HL-60 (cell line): Measurements from ENCODE around the gene VAT1L.

Source experiments
- DNase-seq, 2 experiments: peaks; one replicate each; pipeline ENCODE4 v3.0.0-alpha.2; 2010 to 2020; ENCODE audit warnings: low read depth in 1 of 2, low spot score in 1 of 2
- H3K27ac ChIP-seq: fragments of 250-450 bp; sonication (Bioruptor Pico); replicated peaks from 2 replicates; pipeline ENCODE4 v1.5.1; 2020; ENCODE audit warnings: mild to moderate bottlenecking, moderate library complexity
- H3K27me3 ChIP-seq: fragments of 250-450 bp; sonication (Bioruptor Pico); 2 replicates; pipeline ENCODE4 v1.5.1; 2021; ENCODE audit warnings: mild to moderate bottlenecking, moderate library complexity; ENCODE audit not compliant: insufficient read depth, poor library complexity, severe bottlenecking
- H3K4me3 ChIP-seq: replicated peaks from 2 replicates; pipeline ENCODE4 v1.5.1; 2011; ENCODE audit warnings: mild to moderate bottlenecking, control low read depth, low read length; ENCODE audit not compliant: insufficient read depth
- GABPA ChIP-seq: IDR thresholded peaks from 2 replicates; pipeline ENCODE4 v1.6.1; 2012; ENCODE audit warnings: low read depth
- POLR2AphosphoS5 ChIP-seq: IDR thresholded peaks from 2 replicates; pipeline ENCODE4 v1.6.1; 2012; ENCODE audit warnings: low read depth
- SPI1 ChIP-seq: IDR thresholded peaks from 2 replicates; pipeline ENCODE4 v1.6.1; 2012; ENCODE audit warnings: low read depth, mild to moderate bottlenecking, borderline replicate concordance
- TF ChIP-seq, protein P1 (sequence below): IDR thresholded peaks from 2 replicates; pipeline ENCODE4 v1.6.1; 2012; ENCODE audit warnings: low read depth; ENCODE audit not compliant: insufficient replicate concordance
- TF ChIP-seq, protein P2 (sequence below): IDR thresholded peaks from one replicate; pipeline ENCODE4 v1.5.1; 2011; ENCODE audit warnings: low read length, control low read depth, inconsistent platforms; ENCODE audit not compliant: insufficient read depth

VAT1L gene

DNA sequence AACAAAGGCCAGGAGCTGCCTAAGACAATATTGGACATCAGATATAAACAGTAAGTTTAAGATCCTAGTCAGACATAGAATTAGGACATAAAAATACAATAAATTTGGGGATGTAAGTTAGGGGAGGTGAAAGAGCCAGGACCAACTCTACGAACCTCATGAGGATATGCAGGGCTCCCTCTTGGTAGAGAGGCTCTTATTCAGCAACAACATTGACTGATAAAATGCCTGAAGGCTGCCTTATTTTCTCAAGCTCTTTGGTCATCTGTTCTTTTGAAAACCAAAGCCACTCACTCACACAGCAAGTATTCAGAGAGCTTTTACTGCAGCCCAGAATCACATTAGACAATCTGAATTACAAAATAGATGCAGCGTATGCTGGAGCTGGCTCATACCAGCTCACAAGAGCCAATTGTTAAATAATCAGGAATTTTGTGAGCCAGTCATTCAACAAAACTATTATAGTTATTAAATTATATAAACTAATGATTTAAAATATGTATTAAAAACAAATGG is 125.4 kb downstream of the VAT1L start:
- Histone ChIP-seq H3K27ac (no peak overlapping the region), H3K27me3 (no peaks in the 10 kb centered on the region), H3K4me3 (no peak overlapping the region)
- TF ChIP-seq SPI1 (no peak), GABPA (no peak), POLR2AphosphoS5 (no peak)
- TF ChIP-seq, protein P1, sequence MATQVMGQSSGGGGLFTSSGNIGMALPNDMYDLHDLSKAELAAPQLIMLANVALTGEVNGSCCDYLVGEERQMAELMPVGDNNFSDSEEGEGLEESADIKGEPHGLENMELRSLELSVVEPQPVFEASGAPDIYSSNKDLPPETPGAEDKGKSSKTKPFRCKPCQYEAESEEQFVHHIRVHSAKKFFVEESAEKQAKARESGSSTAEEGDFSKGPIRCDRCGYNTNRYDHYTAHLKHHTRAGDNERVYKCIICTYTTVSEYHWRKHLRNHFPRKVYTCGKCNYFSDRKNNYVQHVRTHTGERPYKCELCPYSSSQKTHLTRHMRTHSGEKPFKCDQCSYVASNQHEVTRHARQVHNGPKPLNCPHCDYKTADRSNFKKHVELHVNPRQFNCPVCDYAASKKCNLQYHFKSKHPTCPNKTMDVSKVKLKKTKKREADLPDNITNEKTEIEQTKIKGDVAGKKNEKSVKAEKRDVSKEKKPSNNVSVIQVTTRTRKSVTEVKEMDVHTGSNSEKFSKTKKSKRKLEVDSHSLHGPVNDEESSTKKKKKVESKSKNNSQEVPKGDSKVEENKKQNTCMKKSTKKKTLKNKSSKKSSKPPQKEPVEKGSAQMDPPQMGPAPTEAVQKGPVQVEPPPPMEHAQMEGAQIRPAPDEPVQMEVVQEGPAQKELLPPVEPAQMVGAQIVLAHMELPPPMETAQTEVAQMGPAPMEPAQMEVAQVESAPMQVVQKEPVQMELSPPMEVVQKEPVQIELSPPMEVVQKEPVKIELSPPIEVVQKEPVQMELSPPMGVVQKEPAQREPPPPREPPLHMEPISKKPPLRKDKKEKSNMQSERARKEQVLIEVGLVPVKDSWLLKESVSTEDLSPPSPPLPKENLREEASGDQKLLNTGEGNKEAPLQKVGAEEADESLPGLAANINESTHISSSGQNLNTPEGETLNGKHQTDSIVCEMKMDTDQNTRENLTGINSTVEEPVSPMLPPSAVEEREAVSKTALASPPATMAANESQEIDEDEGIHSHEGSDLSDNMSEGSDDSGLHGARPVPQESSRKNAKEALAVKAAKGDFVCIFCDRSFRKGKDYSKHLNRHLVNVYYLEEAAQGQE: no peak
- TF ChIP-seq, protein P2, sequence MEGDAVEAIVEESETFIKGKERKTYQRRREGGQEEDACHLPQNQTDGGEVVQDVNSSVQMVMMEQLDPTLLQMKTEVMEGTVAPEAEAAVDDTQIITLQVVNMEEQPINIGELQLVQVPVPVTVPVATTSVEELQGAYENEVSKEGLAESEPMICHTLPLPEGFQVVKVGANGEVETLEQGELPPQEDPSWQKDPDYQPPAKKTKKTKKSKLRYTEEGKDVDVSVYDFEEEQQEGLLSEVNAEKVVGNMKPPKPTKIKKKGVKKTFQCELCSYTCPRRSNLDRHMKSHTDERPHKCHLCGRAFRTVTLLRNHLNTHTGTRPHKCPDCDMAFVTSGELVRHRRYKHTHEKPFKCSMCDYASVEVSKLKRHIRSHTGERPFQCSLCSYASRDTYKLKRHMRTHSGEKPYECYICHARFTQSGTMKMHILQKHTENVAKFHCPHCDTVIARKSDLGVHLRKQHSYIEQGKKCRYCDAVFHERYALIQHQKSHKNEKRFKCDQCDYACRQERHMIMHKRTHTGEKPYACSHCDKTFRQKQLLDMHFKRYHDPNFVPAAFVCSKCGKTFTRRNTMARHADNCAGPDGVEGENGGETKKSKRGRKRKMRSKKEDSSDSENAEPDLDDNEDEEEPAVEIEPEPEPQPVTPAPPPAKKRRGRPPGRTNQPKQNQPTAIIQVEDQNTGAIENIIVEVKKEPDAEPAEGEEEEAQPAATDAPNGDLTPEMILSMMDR: no peak
- DNase-seq: no peak

DNA sequence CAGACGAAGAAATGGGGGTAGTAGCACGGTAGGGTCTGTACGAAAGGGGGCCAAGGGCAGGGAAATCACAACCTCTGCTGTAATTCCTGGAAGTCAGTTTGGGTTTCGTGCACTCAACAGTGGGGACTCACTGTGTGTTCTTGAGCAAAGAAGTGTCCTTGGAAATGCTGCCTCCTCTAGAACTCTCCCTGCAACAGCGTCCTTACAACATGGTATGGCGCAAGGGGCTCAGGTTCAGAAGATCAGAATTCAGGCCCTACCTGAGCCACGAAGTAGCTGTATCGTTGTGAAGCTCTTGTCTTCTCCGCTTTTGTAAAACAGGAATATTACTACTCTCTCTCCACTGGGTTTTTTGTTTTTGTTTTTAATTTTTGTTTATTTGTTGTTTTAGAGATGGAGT is 127.7 kb downstream of the VAT1L start:
- no peak overlapping the region for H3K4me3 ChIP-seq
- DNase-seq: no peak
- no peak overlapping the region for H3K27ac ChIP-seq
- TF ChIP-seq GABPA: no peak
- no peak for TF ChIP-seq POLR2AphosphoS5
- TF ChIP-seq, protein P1: no peak
- TF ChIP-seq, protein P2: no peak
- no peak for TF ChIP-seq SPI1
- no peaks in the 10 kb centered on the region for H3K27me3 ChIP-seq

DNA sequence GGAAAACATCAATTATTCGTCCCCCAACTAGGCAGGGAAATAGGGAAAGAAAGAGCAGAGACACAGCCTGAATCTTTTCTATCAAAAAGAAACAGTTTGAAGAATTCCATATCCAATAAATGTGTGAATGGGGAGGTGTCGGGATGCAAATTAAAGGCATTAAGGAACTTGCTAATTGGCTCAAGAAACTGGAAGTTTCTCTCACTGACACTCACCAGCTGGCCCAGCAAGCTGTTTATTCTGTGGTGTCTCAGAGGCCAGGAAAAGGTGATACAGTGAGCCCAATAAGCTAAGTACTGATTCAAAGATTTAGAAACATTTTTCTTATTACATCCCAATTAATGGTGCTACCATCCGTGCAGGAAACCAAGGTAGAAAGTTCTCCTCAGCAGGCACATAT is 129.6 kb downstream of the VAT1L start:
- no peak overlapping the region for H3K27ac ChIP-seq
- no peaks in the 10 kb centered on the region for H3K27me3 ChIP-seq
- TF ChIP-seq GABPA (no peak), POLR2AphosphoS5 (no peak), SPI1 (no peak)
- TF ChIP-seq, protein P1: no peak
- TF ChIP-seq, protein P2: no peak
- H3K4me3 ChIP-seq: no peak overlapping the region
- DNase-seq: no peak
